ENCODE data around the gene CAPN11.

GRCh38 chr6:44167567-44167966 is 8.9 kb downstream of the CAPN11 start:
- TF ChIP-seq CTCF (conservative IDR thresholded peaks at IDR 0.05 in 1 of 2, IDR thresholded peaks at IDR 0.05 in 1 of 2; ENCODE audit: low read depth in 1 of 2, low read length in 2 of 2) (no peak), EZH2 (IDR thresholded peaks at IDR 0.05; ENCODE audit: low read length, missing control alignments) (no peak)

All from fibroblast of lung (primary cell).